GM18511 (cell line): ENCODE data around the gene PLCB1.
"Not testable (repeated sequence)": the region's sequence is repeated elsewhere in the genome, so short reads cannot be mapped to it uniquely, and the experiment has no call there.

Experiments
- ATAC-seq: cut with Tn5 transposase; IDR thresholded peaks from one replicate; pipeline ENCODE4 v1.9.1; 2021; ENCODE audit warnings: mild to moderate bottlenecking, moderate library complexity; ENCODE audit not compliant: unreplicated experiment

PLCB1 gene

DNA sequence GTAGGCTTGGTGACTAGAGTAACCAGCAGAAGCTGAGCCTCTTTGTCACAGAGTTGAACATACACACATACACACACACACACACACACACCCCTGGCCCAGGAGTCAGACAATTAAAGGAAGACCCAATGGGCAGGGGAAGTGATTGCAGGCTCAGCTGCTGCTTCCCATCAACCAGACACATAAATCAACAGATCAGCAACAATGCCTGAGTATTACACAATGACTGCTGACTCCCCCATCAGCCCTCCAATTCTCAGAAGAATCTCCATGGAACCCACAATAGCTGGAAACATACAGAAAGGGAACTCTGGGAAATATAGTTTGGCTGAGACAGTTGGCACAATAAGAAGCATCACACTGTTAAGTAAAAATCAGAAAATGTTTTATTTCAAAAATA, 666.4 kb downstream of the PLCB1 start:
- ATAC-seq: no peak

DNA sequence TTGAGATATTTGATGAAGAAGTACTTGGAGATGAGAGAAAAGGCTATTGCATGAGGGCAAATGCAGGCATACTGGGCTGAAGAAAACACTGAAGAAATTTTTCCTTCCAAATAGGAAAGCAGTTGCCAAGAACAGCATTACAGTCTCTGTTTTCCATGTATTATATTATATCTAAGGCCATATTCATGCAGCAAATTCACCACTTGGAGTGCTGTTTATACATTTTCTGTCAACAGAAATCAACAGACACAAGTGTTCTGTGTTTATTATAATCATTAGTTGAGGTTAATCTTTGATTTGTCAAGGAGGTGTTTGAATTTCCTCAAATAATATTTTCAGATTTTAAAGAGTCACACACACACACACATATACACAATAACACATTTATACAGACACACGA, 668.0 kb downstream of the PLCB1 start:
- no peak for ATAC-seq

DNA sequence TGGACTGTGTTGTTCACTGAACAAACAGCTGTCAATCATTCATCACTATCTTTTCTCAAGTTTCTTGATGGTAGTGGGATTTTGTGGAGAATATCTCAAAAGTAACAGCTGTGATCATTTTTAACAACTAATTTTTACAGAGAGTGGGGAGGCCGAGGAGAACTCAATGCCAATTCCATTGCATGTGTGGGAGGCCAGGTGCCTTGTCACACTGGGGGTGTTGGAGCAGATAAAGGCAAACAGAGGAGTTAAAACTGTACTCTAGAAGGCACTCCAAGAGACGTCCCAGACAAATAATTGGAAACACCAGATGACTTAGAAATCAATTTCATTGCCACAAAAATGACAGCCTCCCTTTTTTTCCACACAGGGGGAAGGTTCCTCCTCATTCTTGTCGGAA, 669.6 kb downstream of the PLCB1 start:
- ATAC-seq: no peak

DNA sequence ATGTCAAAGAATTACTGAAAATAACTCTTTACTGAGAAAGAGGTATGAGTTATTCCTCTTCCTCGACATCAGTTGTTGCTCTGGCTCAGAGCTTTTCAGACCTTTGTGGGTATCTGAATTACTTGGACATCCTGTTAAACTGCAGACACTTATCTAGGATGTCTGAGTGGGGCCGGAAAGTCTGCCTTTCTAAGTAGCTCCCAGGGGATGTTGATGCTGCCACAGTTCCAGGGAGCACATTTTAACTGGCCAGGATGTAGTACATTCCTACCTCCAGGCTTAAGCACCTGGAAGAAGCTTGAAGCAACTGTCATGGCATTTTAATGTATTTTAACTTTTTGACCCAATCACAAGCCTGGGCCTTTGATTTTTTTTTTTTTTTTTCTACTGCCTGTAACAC, 671.0 kb downstream of the PLCB1 start:
- no peak for ATAC-seq

DNA sequence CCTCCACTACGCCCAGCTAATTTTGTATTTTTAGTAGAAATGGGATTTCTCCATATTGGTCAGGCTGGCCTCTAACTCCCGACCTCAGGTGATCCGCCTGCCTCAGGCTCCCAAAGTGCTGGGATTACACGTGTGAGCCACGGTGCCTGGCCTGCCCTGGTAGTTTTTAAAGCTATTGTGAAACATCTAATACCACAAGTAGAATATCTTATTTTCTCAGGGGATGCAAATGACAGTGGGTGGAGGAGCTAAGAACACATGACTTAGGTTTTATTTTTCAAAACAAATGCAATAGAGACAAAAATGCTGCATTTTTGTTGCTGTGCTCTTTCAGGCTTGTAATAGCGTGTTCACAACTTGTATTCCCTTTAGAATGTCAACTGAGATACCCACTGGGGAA, 671.9 kb downstream of the PLCB1 start:
- ATAC-seq: no peak

DNA sequence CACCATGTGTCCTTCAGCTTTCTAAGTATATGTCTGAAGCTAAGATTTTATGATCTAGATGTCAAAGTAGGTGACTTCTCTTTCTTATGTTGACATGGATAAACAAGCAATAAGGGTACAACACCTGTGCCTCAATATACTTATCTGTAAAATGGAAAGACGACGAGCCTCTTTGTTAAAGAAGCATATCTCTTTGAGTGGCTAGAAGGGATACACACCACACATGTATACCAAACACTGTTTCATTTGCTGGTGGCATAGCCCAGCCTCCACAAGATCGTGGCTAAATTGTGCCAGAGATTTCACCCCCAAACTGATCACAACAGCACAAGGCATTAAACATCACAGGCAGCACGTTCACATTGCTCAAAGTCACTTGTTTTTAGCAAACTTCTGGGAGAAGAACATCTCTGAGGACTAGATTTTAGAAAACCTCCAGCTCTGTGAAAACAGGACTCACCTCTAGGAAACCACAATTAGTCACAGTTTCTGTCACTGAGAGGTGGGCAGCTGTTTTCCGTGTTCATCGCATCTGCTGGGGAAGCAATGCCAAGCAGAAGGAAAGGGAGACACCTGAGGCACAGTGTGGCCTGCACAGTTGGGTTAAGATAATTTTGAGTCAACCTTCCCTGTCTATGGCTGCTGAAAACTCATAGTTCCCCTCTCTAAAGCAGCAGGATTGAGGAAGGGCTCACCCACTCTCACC, 673.8 kb downstream of the PLCB1 start:
- ATAC-seq: no peak

DNA sequence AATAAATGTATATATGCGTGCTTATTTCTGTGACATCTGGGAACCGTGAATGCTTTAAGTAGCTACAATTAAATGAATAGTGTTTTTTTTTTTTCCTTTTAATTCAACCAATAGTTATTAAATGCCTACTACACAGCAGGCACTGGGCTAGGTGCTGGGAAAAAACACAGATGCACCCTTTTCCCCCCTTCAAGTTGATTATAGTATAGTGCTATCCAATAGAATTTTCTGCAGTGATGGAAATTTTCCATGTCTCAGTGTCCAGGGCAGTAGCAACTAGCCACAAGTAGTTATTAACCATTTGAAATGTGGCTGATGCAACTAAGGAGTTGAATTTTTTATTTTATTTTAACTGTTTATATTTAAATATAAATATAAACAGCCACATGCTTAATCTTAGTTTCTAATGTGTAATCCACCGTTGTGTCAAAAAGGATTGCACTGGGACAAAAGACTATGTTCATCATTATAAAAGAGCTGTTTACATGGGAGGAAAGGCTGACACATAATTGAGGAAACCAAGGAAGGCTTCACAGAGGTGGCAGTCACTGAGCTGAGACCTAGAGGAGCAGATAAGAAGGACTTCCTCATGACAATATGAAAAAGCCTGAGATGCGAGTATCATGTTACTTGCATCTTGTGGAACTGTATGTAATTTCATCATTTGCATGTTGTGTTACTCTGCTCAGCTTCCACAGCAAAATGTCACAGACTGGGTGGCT, 675.6 kb downstream of the PLCB1 start:
- no peak for ATAC-seq

DNA sequence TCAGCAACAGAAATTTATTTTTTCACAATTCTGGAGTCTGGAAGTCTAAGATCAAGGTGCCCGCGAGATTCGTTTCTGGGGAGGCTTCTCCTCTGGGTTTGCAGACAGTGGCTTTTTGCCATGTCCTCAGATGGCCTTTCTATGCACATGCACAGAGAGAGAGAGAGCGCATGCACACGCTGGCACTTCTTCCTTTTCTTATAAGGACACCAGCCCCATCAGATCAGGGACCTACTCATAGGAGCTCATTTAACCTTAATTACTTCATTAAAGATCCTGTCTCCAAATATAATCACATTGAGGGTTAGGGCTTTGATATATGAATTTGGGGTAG, 676.1 kb downstream of the PLCB1 start:
- no peak for ATAC-seq

DNA sequence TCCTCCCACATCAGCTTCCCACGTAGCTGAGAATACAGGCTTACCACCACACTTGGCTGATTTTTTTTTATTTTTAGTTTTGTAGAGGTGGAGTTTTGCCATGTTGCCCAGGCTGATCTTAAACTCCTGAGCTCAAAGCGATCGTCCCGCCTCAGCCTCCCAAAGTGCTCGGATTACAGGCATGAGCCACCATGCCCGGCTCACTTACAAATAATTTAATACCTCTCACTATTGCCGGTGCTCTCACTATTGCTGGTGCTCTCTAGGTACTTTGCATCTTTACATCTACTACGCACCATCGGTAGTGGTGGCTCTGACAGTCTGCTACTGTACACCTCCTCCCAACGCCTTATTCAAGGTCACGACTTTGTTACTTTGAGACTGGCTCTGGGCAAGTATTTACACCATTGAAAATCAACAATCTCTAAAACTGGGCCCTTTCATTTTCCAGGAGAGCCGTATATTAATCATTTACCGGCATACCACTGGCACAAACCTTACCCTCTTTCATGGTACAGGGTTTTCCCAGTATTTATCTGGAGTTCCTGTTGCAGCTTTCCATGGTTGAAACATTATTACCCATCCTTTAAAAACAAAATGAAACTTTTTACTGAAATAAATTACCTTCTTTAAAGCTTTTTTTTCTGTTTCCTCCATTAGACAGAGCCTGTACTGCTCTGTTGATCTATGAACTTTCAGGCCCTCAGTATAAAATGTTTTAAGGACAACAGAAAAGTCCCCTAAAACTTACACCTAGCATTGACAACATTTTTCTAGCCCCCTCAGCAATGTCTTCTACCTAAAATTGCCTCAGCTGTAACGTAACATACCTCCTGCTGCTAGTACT, 677.3 kb downstream of the PLCB1 start:
- no peak for ATAC-seq

DNA sequence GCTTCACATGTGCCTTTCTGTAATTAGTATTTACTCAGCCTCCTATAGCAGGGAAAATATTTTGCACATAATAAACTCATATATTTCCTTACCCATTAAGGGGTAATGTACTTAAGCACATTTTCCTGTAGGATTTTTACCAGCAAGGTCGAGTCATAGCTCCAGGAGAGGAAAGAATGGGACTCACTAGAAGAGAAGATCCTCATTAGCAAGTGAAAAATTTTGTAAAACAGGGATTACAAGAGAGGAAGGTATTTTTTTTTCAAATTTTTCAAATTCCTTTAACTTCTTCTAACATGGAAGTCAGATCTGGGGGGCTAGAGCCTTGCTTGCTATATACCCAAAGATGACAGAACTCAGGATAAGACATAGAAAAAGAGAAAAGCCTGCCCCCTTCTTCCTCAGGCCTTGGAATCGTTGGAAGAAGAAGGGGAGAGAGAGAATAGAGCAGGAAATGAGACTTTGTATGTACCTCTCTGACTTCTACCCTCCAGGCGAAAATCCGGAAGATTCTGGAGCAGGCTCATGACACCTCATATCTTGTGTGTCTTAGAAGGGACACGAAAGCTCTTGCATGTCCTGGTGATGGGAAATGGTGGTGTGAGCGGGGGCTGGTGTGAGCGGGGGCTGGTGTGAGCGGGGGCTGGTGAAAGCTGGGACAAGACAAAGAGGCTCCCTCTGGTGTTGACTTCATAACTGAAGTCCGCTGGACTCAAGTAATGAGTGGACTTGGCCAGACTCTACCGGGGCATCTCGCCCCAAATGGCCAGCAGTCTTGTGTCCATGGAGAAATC, 679.9 kb downstream of the PLCB1 start:
- no peak for ATAC-seq

DNA sequence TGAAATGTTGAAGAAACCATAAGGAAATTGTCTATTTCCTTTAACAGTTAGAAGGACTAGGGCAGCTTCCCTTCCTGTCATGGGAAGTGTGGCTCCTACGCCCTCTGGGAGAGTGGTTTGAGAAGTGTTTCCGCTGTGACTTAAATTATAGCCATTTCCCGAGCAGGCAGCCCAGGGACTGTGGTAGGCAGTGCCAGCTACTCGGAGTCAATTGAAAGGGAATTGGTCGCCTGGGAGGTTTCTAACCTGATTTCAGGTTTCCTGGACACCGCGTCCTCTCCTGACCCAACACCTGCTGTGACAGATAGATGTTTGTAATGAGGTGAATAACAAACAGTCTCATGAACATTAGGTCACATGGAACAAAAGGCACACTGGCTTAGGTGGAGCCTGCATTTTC, 680.8 kb downstream of the PLCB1 start:
- no peak for ATAC-seq

DNA sequence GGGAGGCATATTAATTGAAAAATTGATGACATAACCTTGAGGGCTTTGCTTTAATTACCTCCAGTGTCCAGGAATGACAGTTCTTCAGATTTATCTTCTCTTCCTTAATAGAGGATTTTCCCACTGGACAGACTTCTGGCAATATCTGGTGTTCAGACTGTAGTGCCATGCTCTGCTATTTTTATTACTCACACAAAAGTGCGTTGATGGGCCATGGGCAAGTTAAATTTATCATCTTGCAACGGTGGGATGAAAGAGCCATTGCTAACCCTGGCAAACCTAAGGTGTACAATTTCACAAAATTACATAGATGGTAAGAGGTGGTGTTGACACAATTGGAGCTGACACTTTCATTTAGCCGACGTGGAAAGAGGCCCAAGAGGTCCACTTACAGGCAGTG, 683.1 kb downstream of the PLCB1 start:
- no peak for ATAC-seq

DNA sequence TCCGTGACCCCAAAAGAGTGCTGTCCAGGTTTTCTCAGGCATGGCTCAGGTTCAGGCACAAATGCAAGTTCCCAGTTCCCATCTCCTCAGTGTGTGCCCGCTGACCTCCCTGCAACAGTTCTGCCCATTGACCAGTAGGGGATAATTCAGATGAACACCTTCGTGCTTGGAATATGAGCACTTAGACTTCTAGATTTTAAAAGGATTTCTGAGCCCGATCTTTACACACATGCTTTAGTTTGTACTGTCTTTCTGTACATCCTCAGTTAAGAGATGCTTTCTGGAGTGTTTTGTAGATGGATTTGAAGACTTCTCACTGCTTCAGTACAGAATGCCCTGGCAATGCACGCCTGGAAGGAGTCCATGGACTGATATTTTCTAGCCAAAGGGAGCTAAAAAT, 697.2 kb downstream of the PLCB1 start:
- ATAC-seq: no peak

DNA sequence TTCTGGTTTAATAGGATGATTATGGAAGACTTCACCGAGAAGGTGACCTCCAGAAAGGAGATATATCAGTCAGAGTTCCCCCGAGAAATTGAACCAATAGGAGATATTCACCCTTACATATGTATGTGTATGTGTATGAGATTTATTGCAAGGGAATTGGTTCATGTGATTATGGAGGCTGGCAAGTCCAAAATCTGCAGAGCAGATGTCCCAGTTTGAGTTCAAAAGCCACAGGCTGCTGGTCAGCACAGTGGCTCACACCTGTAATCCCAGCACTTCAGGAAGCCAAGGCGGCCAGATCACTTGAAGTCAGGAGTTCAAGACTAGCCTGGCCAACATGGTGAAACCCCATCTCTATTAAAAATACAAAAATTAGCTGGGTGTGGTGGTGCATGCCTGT, 702.2 kb downstream of the PLCB1 start:
- not testable (repeated sequence) for ATAC-seq

DNA sequence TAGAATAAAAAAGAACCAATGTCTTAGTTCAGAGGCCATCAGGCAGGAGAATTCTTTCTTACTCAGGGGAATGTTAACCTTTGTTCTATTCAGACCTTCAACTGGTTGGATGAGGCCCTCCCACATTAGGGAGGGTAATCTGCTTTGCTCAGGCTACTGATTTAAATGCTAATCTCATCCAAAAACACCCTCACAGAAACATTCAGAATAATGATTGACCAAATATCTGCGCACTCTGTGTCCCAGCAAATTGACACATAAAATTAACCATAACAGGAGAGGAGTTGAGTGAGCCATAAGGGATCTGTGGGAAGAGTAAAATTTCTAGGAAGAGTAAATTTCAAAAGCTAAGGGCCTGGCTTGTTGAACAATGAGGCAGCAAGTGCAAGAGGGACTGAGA, 702.8 kb downstream of the PLCB1 start:
- ATAC-seq: no peak

DNA sequence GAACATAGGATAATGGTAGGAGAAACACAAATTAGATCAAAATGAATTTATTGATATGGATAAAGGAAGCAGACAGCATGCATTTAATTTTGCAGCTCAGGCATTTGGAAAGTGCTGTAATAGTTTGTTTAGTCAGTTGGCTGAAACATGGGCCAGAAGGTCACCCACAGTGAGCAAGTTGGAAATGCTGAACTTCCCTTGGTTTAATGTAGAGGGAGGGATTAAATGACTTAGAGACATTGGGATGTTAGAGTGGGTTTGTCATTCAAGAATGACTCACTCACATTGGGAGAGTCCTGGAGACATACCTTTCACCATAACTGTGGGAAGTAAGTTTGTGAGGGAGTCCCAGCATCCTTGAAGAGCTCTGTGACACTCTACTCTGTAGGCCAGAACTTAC, 705.3 kb downstream of the PLCB1 start:
- ATAC-seq: no peak

DNA sequence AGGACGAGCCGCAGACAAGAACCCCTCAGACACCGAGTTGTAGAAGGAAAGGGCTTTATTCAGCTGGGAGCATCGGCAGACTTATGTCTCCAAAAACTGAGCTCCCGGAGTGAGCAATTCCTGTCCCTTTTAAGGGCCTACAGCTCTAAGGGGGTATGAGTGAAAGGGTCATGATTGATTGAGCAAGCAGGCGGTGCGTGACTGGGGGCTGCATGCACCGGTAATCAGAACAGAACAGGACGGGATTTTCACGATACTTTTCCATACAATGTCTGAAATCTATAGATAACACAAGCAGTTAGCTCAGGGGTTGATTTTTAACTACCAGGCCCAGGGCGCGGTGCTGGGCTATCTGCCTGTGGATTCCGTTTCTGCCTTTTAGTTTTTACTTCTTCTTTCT, 710.5 kb downstream of the PLCB1 start:
- no peak for ATAC-seq

DNA sequence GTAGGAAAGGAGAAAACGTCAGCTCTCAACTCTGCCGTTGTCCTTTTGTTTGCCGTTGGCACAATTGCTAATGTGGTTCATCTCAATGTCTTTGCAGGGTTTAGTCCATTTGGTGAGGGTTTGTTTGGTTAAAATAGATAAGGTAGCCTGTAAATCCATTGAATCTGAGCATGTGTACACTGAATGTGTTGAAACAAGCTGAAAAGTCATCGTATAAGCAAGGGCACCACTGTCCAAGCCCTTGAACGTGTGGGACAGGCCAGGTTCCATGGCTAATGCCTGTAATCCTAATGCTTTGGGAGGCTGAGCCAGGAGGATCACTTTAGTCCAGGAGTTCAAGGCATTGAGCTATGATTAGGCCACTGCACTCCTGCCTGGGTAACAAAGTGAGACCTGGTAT, 712.1 kb downstream of the PLCB1 start:
- ATAC-seq: no peak

DNA sequence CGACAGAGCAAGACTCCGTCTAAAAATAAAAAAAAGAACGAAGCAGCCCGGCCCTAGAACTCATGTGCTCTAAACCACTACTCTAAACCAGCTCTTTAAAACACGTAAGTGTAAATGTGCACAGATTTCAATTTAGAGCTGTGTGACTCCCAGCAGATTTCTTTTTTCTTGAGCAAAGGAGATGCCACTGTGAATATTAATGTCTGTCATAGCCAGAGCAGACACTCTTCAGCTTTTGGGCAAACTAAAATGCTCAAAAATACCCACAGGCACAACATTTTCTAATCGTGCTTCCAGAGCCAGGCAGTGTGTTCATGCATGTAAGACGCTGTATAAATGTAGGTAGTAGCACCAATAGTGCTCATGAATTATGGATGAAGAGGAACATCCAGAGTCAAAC, 717.9 kb downstream of the PLCB1 start:
- no peak for ATAC-seq

DNA sequence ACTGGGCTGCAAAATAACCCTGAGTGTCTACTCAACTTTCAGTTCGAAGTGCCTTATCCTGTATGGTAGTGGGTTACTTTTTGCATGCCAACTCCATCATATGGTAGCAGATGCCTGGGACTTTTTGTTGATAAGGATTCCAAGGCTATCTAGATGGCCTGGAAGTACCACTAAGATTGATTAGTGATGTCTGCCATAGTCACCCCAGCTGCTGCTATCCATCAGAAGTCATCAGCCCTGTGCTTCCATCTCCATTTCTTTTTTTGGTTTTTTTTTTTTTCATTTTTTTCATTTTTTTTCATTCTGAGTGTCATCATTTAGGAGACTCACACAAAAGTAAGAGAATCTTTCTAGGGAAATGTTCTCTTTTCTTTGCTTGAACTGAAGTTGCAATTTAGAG, 719.4 kb downstream of the PLCB1 start:
- no peak for ATAC-seq

DNA sequence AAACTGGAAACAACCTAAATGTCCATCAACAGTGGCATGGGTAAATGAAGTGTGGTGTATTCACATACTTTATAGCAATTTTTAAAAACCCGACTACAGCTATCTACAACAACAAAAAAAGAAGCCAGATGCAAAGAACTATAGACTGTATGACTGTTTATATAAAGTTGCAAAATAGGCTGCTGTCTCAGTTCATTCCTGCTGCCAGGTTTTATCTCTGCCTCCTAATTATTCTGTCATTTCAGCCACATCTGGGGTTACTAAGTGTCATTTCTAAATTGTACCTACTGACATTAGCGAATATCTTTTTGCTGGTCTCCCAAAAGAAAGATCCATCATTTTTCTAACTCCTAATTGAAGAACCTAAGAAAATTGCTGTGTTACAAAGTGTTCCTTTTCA, 719.9 kb downstream of the PLCB1 start:
- ATAC-seq: not testable (repeated sequence)
